Mesothelial cell of epicardium (in vitro differentiated cells): ENCODE measurements around the gene PTCHD4. TPM values are rescaled to one million over a fixed set of nuclear protein-coding genes. Genes with fewer than 3 reads are reported as not detected.
A peak's percentile ranks its signal among the peaks of the same experiment; 100 is the strongest.

Experiments
- DNase-seq, 2 experiments: peaks; one replicate each; pipeline ENCODE4 v3.0.0; 2021; ENCODE audit warnings: low spot score in 2 of 2; ENCODE audit not compliant: unreplicated experiment in 2 of 2
- H3K27ac Mint-ChIP-seq: 2 replicates; pipeline ENCODE4 v1.8.0; 2021; ENCODE audit warnings: mixed read lengths
- H3K27me3 Mint-ChIP-seq: 2 replicates; pipeline ENCODE4 v1.8.0; 2021; ENCODE audit warnings: low read depth, mixed read lengths
- H3K36me3 Mint-ChIP-seq: 2 replicates; pipeline ENCODE4 v1.8.0; 2021; ENCODE audit warnings: mixed read lengths
- H3K4me1 Mint-ChIP-seq: 2 replicates; pipeline ENCODE4 v1.8.0; 2021; ENCODE audit warnings: mixed read lengths
- H3K4me3 Mint-ChIP-seq: 2 replicates; pipeline ENCODE4 v1.8.0; 2021; ENCODE audit warnings: mild to moderate bottlenecking, moderate library complexity, mixed read lengths
- H3K9me3 Mint-ChIP-seq: 2 replicates; pipeline ENCODE4 v1.8.0; 2021; ENCODE audit warnings: mixed read lengths
- total RNA-seq: library from RNA; stranded (reverse); gene quantifications from 3 replicates; pipeline ENCODE4 v1.2.1, GENCODE V29; 2021
- TF ChIP-seq, protein P1 (sequence below): fragments of 200-600 bp; sonication (generic); IDR thresholded peaks from one replicate; pipeline ENCODE4 v1.5.0; 2021; ENCODE audit warnings: antibody characterized with exemption; ENCODE audit not compliant: unreplicated experiment

PTCHD4 gene
- total RNA-seq, 1 donor from 2014 or later = 8.5 TPM

DNA sequence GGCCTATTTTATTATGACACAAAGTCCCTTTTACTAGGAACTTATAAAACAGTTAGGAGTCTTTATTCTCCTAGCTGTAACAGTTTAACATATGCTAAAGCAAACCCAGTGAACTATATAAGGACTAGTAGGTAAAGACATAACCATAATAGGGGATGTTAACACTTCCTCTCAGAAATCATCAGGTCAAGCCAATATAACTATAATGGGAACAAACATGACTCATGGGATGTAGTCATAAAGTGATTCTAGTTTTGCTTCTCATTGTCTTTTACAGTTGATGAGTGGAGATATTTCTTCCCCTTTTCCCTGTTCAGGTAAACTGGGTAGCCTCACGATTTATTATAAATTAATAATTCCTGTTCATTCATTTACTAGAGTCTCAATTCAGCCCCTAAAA, 9.7 kb downstream of the PTCHD4 start:
- H3K9me3 Mint-ChIP-seq = peaks cover 23% of the 10 kb centered on the region
- no peak overlapping the region for H3K4me3 Mint-ChIP-seq
- no peaks in the 10 kb centered on the region for H3K27me3 Mint-ChIP-seq
- no peak for DNase-seq
- H3K36me3 Mint-ChIP-seq = peaks cover 18% of the 10 kb centered on the region
- H3K27ac Mint-ChIP-seq = no peak overlapping the region
- TF ChIP-seq, protein P1, sequence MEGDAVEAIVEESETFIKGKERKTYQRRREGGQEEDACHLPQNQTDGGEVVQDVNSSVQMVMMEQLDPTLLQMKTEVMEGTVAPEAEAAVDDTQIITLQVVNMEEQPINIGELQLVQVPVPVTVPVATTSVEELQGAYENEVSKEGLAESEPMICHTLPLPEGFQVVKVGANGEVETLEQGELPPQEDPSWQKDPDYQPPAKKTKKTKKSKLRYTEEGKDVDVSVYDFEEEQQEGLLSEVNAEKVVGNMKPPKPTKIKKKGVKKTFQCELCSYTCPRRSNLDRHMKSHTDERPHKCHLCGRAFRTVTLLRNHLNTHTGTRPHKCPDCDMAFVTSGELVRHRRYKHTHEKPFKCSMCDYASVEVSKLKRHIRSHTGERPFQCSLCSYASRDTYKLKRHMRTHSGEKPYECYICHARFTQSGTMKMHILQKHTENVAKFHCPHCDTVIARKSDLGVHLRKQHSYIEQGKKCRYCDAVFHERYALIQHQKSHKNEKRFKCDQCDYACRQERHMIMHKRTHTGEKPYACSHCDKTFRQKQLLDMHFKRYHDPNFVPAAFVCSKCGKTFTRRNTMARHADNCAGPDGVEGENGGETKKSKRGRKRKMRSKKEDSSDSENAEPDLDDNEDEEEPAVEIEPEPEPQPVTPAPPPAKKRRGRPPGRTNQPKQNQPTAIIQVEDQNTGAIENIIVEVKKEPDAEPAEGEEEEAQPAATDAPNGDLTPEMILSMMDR = no peak
- H3K4me1 Mint-ChIP-seq = peaks cover 9% of the 10 kb centered on the region

DNA sequence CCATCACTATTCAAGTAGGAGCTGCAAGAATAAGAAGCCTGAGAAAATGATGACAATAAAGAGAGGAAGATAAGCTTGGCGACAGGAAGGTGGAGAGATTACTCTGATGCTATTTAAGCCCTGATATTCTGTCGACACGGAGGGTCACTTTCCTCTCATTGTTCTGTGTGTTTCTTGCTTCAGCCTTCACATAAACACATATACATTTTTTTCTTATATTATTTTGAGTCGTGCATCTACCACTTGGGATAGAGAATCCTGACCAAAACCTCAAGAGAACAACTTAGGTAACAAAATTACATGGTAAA, 10.5 kb downstream of the PTCHD4 start:
- TF ChIP-seq, protein P1 = no peak
- Mint-ChIP-seq H3K36me3 (peaks cover 20% of the 10 kb centered on the region), H3K4me3 (no peak overlapping the region), H3K27ac (no peak overlapping the region), H3K27me3 (no peaks in the 10 kb centered on the region), H3K9me3 (peaks cover 16% of the 10 kb centered on the region), H3K4me1 (peaks cover 9% of the 10 kb centered on the region)
- DNase-seq = no peak

DNA sequence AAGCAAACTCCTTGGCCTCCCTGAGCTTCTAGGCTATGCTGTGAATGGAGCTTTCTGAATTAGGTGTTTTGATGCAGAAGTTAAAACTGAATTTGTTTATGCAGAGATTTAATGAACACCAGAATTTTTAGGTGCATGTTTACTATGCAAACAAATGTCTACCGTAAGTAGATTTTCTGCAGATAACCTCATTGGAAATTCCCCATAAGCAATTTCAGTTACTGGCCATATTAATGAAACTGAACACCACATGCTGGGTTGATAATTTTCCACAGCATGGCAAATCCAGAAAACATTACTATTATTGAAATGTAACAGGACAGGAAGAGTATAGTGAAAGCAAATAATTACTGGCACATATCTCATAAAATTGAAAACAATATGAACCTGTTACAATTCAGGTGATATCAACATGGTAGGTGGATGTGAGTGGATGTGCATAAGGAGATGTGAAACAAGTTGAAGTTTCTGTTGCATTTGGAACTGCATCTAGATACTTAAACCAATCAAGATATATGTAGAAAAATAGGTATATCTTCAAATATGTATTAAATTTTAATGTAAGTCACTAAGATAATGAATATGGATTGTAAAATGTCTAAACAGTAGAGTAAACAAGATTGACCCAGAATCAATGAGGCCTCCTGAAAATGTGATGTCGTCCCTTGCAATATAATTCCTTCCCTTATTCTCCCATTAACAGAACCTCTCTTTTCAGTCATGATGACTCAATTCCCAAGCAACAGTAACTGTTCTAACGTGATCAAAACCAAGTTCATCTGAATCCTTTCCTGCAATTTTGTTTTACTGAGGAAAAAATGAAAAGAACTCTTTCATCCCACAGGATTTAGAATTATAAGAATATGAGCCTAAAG, 11.0 kb downstream of the PTCHD4 start:
- H3K9me3 Mint-ChIP-seq = peaks cover 11% of the 10 kb centered on the region
- TF ChIP-seq, protein P1 = no peak
- DNase-seq = no peak
- H3K27me3 Mint-ChIP-seq = no peaks in the 10 kb centered on the region
- H3K4me1 Mint-ChIP-seq = peaks cover 9% of the 10 kb centered on the region
- peaks cover 20% of the 10 kb centered on the region for H3K36me3 Mint-ChIP-seq
- H3K27ac Mint-ChIP-seq = no peak overlapping the region
- no peak overlapping the region for H3K4me3 Mint-ChIP-seq

DNA sequence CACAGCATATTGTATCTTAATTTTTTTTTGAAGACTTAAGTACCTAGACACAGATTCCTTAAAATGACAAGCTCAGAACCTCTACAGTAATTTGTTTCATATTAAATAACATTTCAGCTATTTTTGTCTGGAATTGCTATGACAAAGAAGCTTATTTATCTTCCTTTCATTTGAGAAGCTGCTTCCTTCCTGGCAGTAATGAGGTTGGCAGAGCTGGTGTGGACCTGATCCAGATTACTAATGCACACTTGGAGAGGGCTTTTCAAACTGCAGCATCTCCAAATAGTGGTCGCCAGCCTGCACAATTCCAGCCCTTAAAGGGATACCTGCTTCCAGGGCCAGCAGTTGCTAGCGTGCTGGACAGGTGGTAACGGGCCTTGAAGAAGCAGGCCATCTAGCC, 12.1 kb downstream of the PTCHD4 start:
- DNase-seq = no peak
- H3K27me3 Mint-ChIP-seq = no peaks in the 10 kb centered on the region
- H3K27ac Mint-ChIP-seq = no peak overlapping the region
- peaks cover 18% of the 10 kb centered on the region for H3K36me3 Mint-ChIP-seq
- peaks cover 6% of the 10 kb centered on the region for H3K9me3 Mint-ChIP-seq
- TF ChIP-seq, protein P1 = no peak
- peaks cover 17% of the 10 kb centered on the region for H3K4me1 Mint-ChIP-seq
- no peak overlapping the region for H3K4me3 Mint-ChIP-seq

DNA sequence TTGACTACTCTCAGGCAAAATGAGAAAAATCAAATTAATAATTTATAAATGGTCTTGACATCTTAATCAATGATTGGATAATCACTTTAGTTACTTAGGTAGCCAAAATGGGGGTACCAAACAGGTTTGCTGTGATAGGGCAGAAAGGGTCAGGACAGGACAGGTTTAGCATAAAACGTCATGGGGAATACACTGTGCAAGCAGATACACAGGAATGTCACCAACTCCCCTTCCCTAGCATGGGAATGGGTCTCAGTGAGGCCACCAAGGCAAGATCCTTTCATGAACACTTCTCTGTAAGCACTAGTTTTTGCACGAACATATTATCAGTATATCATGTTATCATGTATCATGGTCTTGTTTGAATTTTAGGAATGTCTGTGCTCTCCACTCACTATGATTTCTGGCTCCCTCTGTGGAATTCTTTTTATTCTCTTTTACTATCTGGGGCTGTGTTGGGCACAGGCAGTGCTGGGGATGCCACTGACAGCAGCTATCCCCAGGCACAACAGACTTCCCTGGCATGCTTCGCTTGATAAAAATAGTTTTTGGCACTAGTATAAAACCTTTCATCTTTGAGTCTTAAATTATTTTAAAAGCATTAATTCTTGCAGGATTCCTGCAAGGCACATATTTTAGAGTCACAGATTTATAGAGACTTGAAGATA, 18.3 kb downstream of the PTCHD4 start:
- Mint-ChIP-seq H3K9me3 (no peaks in the 10 kb centered on the region), H3K27me3 (no peaks in the 10 kb centered on the region), H3K4me3 (no peak overlapping the region), H3K36me3 (peaks cover 5% of the 10 kb centered on the region), H3K4me1 (peaks cover 30% of the 10 kb centered on the region), H3K27ac (peak overlapping the region; percentile 71)
- TF ChIP-seq, protein P1 = no peak
- DNase-seq = no peak
